NCI-H524 treated with DMSO at 0.1 percent for 48 hours (cell line): Measurements from ENCODE around the gene NFKB1.

Source experiments
- DNase-seq: peaks from one replicate; lab custom pipeline; 2025; lab: John Stamatoyannopoulos, UW

Gene NFKB1

GRCh38 chr4:102494603-102495002 lies 6.6 kb upstream of the NFKB1 start:
- no peak for DNase-seq

GRCh38 chr4:102497986-102498385 lies 3.2 kb upstream of the NFKB1 start:
- no peak for DNase-seq

- DNase-seq: no peak
Measured at GRCh38 chr4:102500352-102500695, 835 bp upstream of the NFKB1 start.

GRCh38 chr4:102501447-102501696 lies 213 bp downstream of the NFKB1 start:
- no peak for DNase-seq

- no peak for DNase-seq
Measured at GRCh38 chr4:102502543-102502818, 1.3 kb downstream of the NFKB1 start.

GRCh38 chr4:102503301-102503746 lies 2.2 kb downstream of the NFKB1 start:
- DNase-seq: no peak

- no peak for DNase-seq
Measured at GRCh38 chr4:102503831-102504786, 3.0 kb downstream of the NFKB1 start.

- no peak for DNase-seq
Measured at GRCh38 chr4:102504941-102505340, 3.8 kb downstream of the NFKB1 start.

GRCh38 chr4:102505708-102506107 lies 4.5 kb downstream of the NFKB1 start:
- no peak for DNase-seq

GRCh38 chr4:102506523-102506922 lies 5.4 kb downstream of the NFKB1 start:
- no peak for DNase-seq

- DNase-seq: no peak
Measured at GRCh38 chr4:102511830-102512605, 10.9 kb downstream of the NFKB1 start.

- DNase-seq: no peak
Measured at GRCh38 chr4:102514298-102514964, 13.3 kb downstream of the NFKB1 start.

GRCh38 chr4:102517753-102518152 lies 16.6 kb downstream of the NFKB1 start:
- no peak for DNase-seq

GRCh38 chr4:102518703-102519131 lies 17.6 kb downstream of the NFKB1 start:
- DNase-seq: no peak

- no peak for DNase-seq
Measured at GRCh38 chr4:102519925-102520324, 18.8 kb downstream of the NFKB1 start.

GRCh38 chr4:102521570-102521969 lies 20.4 kb downstream of the NFKB1 start:
- DNase-seq: no peak

GRCh38 chr4:102522031-102522440 lies 20.9 kb downstream of the NFKB1 start:
- DNase-seq: no peak

- no peak for DNase-seq
Measured at GRCh38 chr4:102524691-102525090, 23.5 kb downstream of the NFKB1 start.

- no peak for DNase-seq
Measured at GRCh38 chr4:102525097-102525496, 23.9 kb downstream of the NFKB1 start.

- no peak for DNase-seq
Measured at GRCh38 chr4:102525504-102525903, 24.3 kb downstream of the NFKB1 start.

- DNase-seq: no peak
Measured at GRCh38 chr4:102526532-102526931, 25.4 kb downstream of the NFKB1 start.

GRCh38 chr4:102527695-102528283 lies 26.6 kb downstream of the NFKB1 start:
- no peak for DNase-seq

GRCh38 chr4:102529977-102530376 lies 28.8 kb downstream of the NFKB1 start:
- DNase-seq: no peak
